ENCODE data around the gene ADGRG3. TPM values are rescaled to one million over a fixed set of nuclear protein-coding genes. Genes with fewer than 3 reads are reported as not detected.

The ADGRG3 gene
- total and polyA plus RNA-seq, 2 of the 8 experiments (the other 6 are each of a cell fraction or from before 2014, with no cell fraction given): 0.28 to 0.98 TPM

DNA sequence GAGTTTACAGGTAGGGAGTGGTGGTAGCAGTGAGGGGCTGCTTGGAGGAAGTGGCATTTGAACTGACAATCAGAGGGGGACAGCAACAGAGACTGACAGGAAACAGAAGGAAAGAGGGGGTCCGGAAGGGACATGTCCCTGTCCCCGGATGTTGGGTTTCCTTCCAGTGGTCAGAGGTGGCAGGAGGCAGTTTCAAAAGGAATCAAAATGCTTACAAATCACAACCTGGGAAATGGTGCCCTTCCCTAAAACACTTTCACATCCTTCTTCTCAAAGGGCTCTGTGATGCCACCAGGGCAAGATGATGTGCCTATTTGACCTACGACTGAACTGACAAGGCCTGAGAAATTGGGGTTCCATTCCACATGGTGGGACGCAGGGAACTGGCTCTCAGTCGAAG lies 20.0 kb upstream of the ADGRG3 start:
- CTCF ChIA-PET (ENCODE audit: partially characterized antibody): interaction anchor here (0.7 to 6.6 kb wide), 41 partner anchors 12 to 362 kb away, joined by 3 to 122 read pairs (median 8); partner anchors contain the start of genes ADGRG1, ADGRG3, DOK4 and DRC7
- DNase-seq (ENCODE audit: low read depth in 1 of 2, low spot score in 2 of 2): no peak
- no peak for TF ChIP-seq JUN (IDR thresholded peaks at IDR 0.05; ENCODE audit: low read depth, low read length)
- TF ChIP-seq BCL11A (IDR thresholded peaks at IDR 0.05; ENCODE audit: low read depth in 2 of 2, low read length in 2 of 2): no peak
- TF ChIP-seq BACH1 (IDR thresholded peaks at IDR 0.05; ENCODE audit: low read length): no peak
- TF ChIP-seq SIN3A (conservative IDR thresholded peaks at IDR 0.05 in 1 of 2, IDR thresholded peaks at IDR 0.05 in 1 of 2; ENCODE audit: low read depth in 1 of 2, low read length in 2 of 2): no peak
- no peak for TF ChIP-seq KDM1A (IDR thresholded peaks at IDR 0.05; ENCODE audit: borderline replicate concordance, low read length)

More for the DNA sequence above, 20.0 kb upstream of the ADGRG3 start:
- Histone ChIP-seq H2BK20ac (ENCODE audit: low read length) (no peak overlapping the region), H2BK120ac (replicated peaks; ENCODE audit: low read depth, low read length) (no peak overlapping the region), H3K27me3 (replicated peaks in 1 of 4; ENCODE audit: control insufficient read depth in 3 of 4, extremely low read depth in 1 of 4, insufficient read depth in 3 of 4, low read length in 3 of 4) (0 out of 7 replicates have a peak, but pooled peaks cover 0 to 3% (median 0%) of the 10 kb centered on the region in 4 experiments), H3K23me2 (ENCODE audit: low read depth, low read length) (no peaks in the 10 kb centered on the region; the same call in 1 of the 2 replicates), H3K4ac (replicated peaks; ENCODE audit: insufficient read length, low read depth, low read length) (no peak overlapping the region), H3K79me1 (ENCODE audit: low read depth, low read length) (no peaks in the 10 kb centered on the region), H4K5ac (ENCODE audit: insufficient read length, low read depth, low read length) (no peak overlapping the region), H2AK5ac (ENCODE audit: low read depth, low read length) (0 out of 2 replicates have a peak overlapping the region, but pooled peaks have one; percentile 58), H2AFZ (ENCODE audit: low read length) (no peak overlapping the region), H3K79me2 (ENCODE audit: control insufficient read depth in 1 of 2, insufficient read depth in 2 of 2, low read length in 2 of 2) (no peaks in the 10 kb centered on the region), H3K23ac (ENCODE audit: insufficient read length) (no peak overlapping the region), H3K4me3 (ENCODE audit: extremely low read depth in 1 of 4, insufficient read depth in 2 of 4, low read depth in 3 of 4, low read length in 4 of 4) (no peak overlapping the region), H2BK5ac (ENCODE audit: low read depth, low read length) (no peak overlapping the region), H2BK15ac (ENCODE audit: low read length) (no peak overlapping the region), H4K20me1 (replicated peaks in 1 of 2; ENCODE audit: control insufficient read depth in 1 of 2, insufficient read depth in 2 of 2, low read length in 2 of 2) (peaks cover 0 to 9% of the 10 kb centered on the region in 2 experiments), H3K4me2 (ENCODE audit: insufficient read depth in 1 of 2, low read depth in 2 of 2, low read length in 2 of 2) (no peak overlapping the region), H2BK12ac (ENCODE audit: low read depth, low read length) (no peak overlapping the region), H3K9me3 (ENCODE audit: insufficient read depth in 2 of 2, low read depth in 1 of 2, low read length in 1 of 2) (no peaks in the 10 kb centered on the region; a peak in 2 of 4 replicates), H3K56ac (replicated peaks; ENCODE audit: insufficient read length, low read depth, low read length) (no peak overlapping the region), H3K9ac (replicated peaks in 1 of 4; ENCODE audit: extremely low read depth in 1 of 4, low read depth in 3 of 4, low read length in 3 of 4) (no peak overlapping the region), H3K27ac (ENCODE audit: low read depth, low read length) (no peak overlapping the region), H4K91ac (replicated peaks; ENCODE audit: insufficient read length, low read length) (no peak overlapping the region), H3K14ac (ENCODE audit: insufficient read length) (no peak overlapping the region), H3K18ac (ENCODE audit: extremely low read depth, low read length) (no peak overlapping the region), H3K4me1 (replicated peaks in 1 of 4; ENCODE audit: control insufficient read depth in 3 of 4, insufficient read depth in 4 of 4, low read length in 3 of 4) (no peaks in the 10 kb centered on the region; a peak in 3 of 7 replicates), H3K36me3 (ENCODE audit: control insufficient read depth in 2 of 4, insufficient read depth in 4 of 4, low read length in 3 of 4) (no peaks in the 10 kb centered on the region; a peak in 1 of 8 replicates), H4K8ac (ENCODE audit: extremely low read depth, insufficient read depth, low read length) (no peak overlapping the region)
- 86% methylated on average over 5 of the region's 5 CpGs; no CpG with 5 or more reads in 1 of the 2 experiments for WGBS, 2 experiments (ENCODE audit: extremely low coverage in 1 of 2, insufficient coverage in 1 of 2, insufficient read length in 1 of 2, insufficient replicate concordance in 2 of 2, low coverage in 1 of 2, low lambda C conversion rate in 2 of 2, missing lambda C conversion rate in 1 of 2)
- POLR2A ChIA-PET (ENCODE audit: partially characterized antibody): interaction anchor here (1.3 kb wide), 1 partner anchor 88 kb away, joined by 3 read pairs; the partner anchor contains the start of gene KATNB1
- FAIRE-seq: no peak
